Upper lobe of left lung (tissue), 6 donors: ENCODE results near the gene FTO. TPM values are rescaled to one million over a fixed set of nuclear protein-coding genes. Genes with fewer than 3 reads are reported as not detected.

Experiments
- ATAC-seq, 2 donors: fragments of 200-7000 bp; cut with Tn5 transposase; one replicate each; pipeline ENCODE4 v1.9.1; 2022; ENCODE audit warnings: mild to moderate bottlenecking in 2 of 2, moderate library complexity in 2 of 2; ENCODE audit not compliant: low FRiP score in 2 of 2
- DNase-seq, 2 donors: peaks; one replicate each; pipeline ENCODE4 v3.0.0-alpha.2; 2019 to 2020
- H3K27ac ChIP-seq, 4 donors: fragments of 200-600 bp; sonication (generic); one replicate each; pipeline ENCODE4 v1.5.1; 2016 to 2019
- H3K27me3 ChIP-seq, 4 donors: fragments of 200-600 bp; sonication (generic); one replicate each; pipeline ENCODE4 v1.5.1; 2017 to 2019
- H3K36me3 ChIP-seq, 4 donors: fragments of 200-600 bp; sonication (generic); one replicate each; pipeline ENCODE4 v1.5.1; 2016 to 2019
- H3K4me1 ChIP-seq, 4 donors: fragments of 200-600 bp; sonication (generic); one replicate each; pipeline ENCODE4 v1.5.1; 2018 to 2019
- H3K4me3 ChIP-seq, 4 donors: fragments of 200-600 bp; sonication (generic); one replicate each; pipeline ENCODE4 v1.5.1; 2017 to 2019; ENCODE audit warnings: mild to moderate bottlenecking in 2 of 4, moderate library complexity in 1 of 4
- H3K9me3 ChIP-seq, 4 donors: fragments of 200-600 bp; sonication (generic); one replicate each; pipeline ENCODE4 v1.5.1; 2018 to 2019
- EP300 ChIP-seq, 4 donors: sonication (generic); formaldehyde crosslinking; IDR thresholded peaks; one replicate each; pipeline ENCODE4 v1.5.1; 2017; ENCODE audit warnings: antibody characterized with exemption in 4 of 4, control low read depth in 2 of 4
- POLR2A ChIP-seq, 4 donors: fragments of 450-650 bp; IDR thresholded peaks; one replicate each; pipeline ENCODE4 v1.5.1; 2016 to 2017; ENCODE audit warnings: antibody characterized with exemption in 4 of 4, mild to moderate bottlenecking in 2 of 4
- POLR2AphosphoS5 ChIP-seq, 2 donors: sonication (generic); formaldehyde crosslinking; IDR thresholded peaks; one replicate each; pipeline ENCODE4 v1.5.1; 2017; ENCODE audit warnings: antibody characterized with exemption in 2 of 2
- WGBS, 2 donors: methylation state at CpG; one replicate each; pipeline ENCODE4 v1.1.5; 2017 to 2018; 5-methylcytosine and 5-hydroxymethylcytosine counted together
- total RNA-seq, 6 donors: library from RNA; depleted of rRNA in 4 of 6; stranded (reverse); fragments of >200 nt in 4 of 6; gene quantifications; one replicate each; pipeline versions ENCODE4 v1.1.0 to v1.2.1, GENCODE V29; 2016 to 2021
- TF ChIP-seq, protein P1 (sequence below), 6 experiments: fragments of 450-650 bp in 4 of 6; fragments of 200-600 bp in 2 of 6; sonication (generic) in 2 of 6; IDR thresholded peaks; one replicate each; pipeline ENCODE4 v1.5.1; 2016 to 2019; ENCODE audit warnings: antibody characterized with exemption in 6 of 6
- donor health status: DM: no; HTN: no; CAD: no; lungs with moderate emphysema.
- donor health status: DM: no; HTN: yes; CAD: no; lungs with severe emphysema.

Gene FTO
- total RNA-seq, 6 donors from 2014 or later, result 62.9 to 114 (median 75.4) TPM

DNA sequence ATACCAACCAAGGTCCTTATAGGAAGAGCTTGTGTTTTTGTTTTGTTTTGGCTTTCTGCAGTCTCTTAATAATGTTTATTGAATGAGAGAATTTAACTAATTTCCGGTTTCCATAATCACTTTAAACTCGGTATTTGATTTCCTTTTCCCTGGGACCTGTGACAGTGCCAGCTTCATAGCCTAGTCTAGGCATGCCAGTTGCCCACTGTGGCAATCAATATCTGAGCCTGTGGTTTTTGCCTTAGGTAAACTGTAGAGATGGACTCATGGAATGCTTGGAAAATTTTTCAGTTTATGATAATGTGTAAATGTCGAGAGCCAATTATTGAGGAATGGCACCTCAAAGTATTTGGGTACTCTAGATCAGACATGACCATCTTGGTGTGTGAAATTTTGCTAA, 78.2 kb downstream of the FTO start:
- no peaks in the 10 kb centered on the region for H3K9me3 ChIP-seq
- WGBS, 2 donors, result 83 to 91% methylated on average over 3 of the region's 3 CpGs
- TF ChIP-seq, protein P1, sequence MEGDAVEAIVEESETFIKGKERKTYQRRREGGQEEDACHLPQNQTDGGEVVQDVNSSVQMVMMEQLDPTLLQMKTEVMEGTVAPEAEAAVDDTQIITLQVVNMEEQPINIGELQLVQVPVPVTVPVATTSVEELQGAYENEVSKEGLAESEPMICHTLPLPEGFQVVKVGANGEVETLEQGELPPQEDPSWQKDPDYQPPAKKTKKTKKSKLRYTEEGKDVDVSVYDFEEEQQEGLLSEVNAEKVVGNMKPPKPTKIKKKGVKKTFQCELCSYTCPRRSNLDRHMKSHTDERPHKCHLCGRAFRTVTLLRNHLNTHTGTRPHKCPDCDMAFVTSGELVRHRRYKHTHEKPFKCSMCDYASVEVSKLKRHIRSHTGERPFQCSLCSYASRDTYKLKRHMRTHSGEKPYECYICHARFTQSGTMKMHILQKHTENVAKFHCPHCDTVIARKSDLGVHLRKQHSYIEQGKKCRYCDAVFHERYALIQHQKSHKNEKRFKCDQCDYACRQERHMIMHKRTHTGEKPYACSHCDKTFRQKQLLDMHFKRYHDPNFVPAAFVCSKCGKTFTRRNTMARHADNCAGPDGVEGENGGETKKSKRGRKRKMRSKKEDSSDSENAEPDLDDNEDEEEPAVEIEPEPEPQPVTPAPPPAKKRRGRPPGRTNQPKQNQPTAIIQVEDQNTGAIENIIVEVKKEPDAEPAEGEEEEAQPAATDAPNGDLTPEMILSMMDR (IDR thresholded peaks at IDR 0.05), result no peak
- TF ChIP-seq POLR2A (IDR thresholded peaks at IDR 0.05), result no peak
- TF ChIP-seq POLR2AphosphoS5 (IDR thresholded peaks at IDR 0.05), result no peak
- no peak for TF ChIP-seq EP300 (IDR thresholded peaks at IDR 0.05)
- no peak overlapping the region for H3K27ac ChIP-seq
- ATAC-seq (no peak), DNase-seq (no peak)
- peaks cover 26 to 39% (median 27%) of the 10 kb centered on the region in 4 donors for H3K4me1 ChIP-seq
- no peaks in the 10 kb centered on the region for H3K36me3 ChIP-seq
- no peak overlapping the region for H3K4me3 ChIP-seq
- no peaks in the 10 kb centered on the region for H3K27me3 ChIP-seq

DNA sequence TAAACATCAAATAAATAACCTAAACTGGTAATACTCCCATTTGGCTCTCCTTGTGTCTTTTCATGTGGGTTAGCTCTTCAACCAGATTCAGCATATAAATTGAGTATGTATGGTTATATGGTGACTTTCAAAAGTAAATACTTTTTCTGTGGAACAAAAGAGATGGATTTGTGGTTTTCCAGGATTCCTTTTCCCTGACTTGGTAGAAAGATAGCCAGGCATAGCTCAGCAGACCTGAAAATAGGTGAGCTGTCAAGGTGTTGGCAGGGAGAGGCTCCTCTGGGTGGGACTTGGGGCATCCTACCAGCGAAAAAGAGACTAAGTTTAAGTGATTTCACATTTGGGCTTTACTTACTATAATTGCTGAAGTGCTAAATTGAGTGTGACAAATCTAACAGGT, 80.3 kb downstream of the FTO start:
- no peak for ATAC-seq
- H3K27ac ChIP-seq, result no peak overlapping the region
- no peak for TF ChIP-seq POLR2A (IDR thresholded peaks at IDR 0.05)
- TF ChIP-seq, protein P1 (IDR thresholded peaks at IDR 0.05), result no peak
- no peak for TF ChIP-seq EP300 (IDR thresholded peaks at IDR 0.05)
- no peaks in the 10 kb centered on the region for H3K9me3 ChIP-seq
- H3K36me3 ChIP-seq, result no peaks in the 10 kb centered on the region
- no peak overlapping the region for H3K4me3 ChIP-seq
- no peaks in the 10 kb centered on the region for H3K27me3 ChIP-seq
- DNase-seq, result no peak
- peaks cover 22 to 27% (median 25%) of the 10 kb centered on the region in 4 donors for H3K4me1 ChIP-seq
- WGBS, 2 donors, result 83 to 97% methylated on average over 1 of the region's 1 CpG

DNA sequence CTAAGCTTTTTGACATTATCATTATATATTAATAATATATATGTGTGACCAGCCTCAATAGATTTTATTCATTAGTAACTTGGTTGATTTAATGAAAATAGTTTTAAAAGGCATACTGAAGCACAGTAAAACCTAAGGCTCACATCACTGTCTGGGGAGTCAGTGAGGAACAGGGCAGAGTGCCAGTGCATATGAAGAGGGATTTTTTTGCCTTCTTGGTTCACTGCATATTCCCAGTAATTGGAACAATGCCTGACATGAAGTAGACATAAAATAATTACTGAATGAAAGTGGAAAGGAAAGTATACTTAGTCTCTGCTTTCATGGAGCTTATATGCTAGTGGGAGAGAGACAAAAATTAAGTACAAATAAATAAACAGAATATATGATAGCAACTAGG, 81.1 kb downstream of the FTO start:
- Histone ChIP-seq H3K27ac (no peak overlapping the region), H3K4me1 (peaks cover 17 to 20% (median 19%) of the 10 kb centered on the region in 4 donors), H3K27me3 (no peaks in the 10 kb centered on the region), H3K4me3 (no peak overlapping the region), H3K36me3 (no peaks in the 10 kb centered on the region), H3K9me3 (no peaks in the 10 kb centered on the region)
- DNase-seq, result no peak
- TF ChIP-seq POLR2A (IDR thresholded peaks at IDR 0.05) (no peak), POLR2AphosphoS5 (IDR thresholded peaks at IDR 0.05) (no peak), EP300 (IDR thresholded peaks at IDR 0.05) (no peak)
- TF ChIP-seq, protein P1 (IDR thresholded peaks at IDR 0.05), result no peak
- ATAC-seq, result no peak

DNA sequence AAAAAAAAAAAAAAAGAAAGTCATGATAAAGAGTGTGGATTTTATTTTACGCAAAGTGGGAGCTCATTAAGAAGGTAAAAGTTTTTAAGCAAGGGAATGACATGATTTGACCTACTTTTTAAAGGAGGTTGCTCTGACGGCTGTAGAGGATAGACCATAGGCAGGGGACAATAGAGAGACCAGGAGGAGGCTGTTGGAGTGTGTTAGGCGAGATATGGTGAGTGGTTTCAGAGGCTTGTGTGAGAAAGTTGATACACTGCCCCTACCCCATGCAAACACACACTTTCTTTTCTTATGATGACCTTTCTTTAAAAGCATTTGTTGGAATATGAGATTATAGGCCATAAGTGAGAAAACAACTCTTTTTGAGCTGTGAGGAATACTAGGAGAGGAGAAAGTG, 82.0 kb downstream of the FTO start:
- TF ChIP-seq EP300 (IDR thresholded peaks at IDR 0.05), result no peak
- TF ChIP-seq, protein P1 (IDR thresholded peaks at IDR 0.05), result no peak
- TF ChIP-seq POLR2A (IDR thresholded peaks at IDR 0.05), result no peak
- no peak for TF ChIP-seq POLR2AphosphoS5 (IDR thresholded peaks at IDR 0.05)
- WGBS, 2 donors, result 68 to 72% methylated on average over 3 of the region's 3 CpGs
- H3K9me3 ChIP-seq, result no peaks in the 10 kb centered on the region
- H3K27me3 ChIP-seq, result no peaks in the 10 kb centered on the region
- no peak overlapping the region for H3K4me3 ChIP-seq
- H3K36me3 ChIP-seq, result no peaks in the 10 kb centered on the region
- ATAC-seq, result no peak
- no peak overlapping the region for H3K27ac ChIP-seq
- no peak for DNase-seq
- H3K4me1 ChIP-seq, result peaks cover 11 to 16% (median 14%) of the 10 kb centered on the region in 4 donors

DNA sequence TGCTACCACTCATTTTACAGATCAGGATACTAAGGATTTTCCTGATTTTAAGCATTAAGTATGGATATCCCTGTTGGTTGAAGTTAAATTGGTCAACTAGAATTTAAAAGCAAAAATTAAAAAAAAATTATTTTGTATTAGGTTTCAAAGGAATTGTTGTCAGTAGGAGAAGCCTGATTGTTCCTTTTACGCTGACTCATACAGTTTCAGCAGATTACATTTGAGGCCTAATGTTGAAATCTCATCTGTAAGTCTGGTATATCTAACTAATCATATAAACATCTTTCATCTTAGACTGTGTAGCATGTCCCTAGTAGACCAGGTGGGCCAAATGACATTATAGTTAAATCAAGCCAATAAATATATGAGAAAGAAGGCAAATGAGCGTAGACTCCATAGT, 83.5 kb downstream of the FTO start:
- Histone ChIP-seq H3K36me3 (no peaks in the 10 kb centered on the region), H3K27me3 (no peaks in the 10 kb centered on the region), H3K4me3 (no peak overlapping the region), H3K27ac (no peak overlapping the region), H3K9me3 (no peaks in the 10 kb centered on the region), H3K4me1 (peaks cover 3 to 9% (median 7%) of the 10 kb centered on the region in 4 donors)
- ATAC-seq, result no peak
- 97 to 99% methylated on average over 2 of the region's 2 CpGs for WGBS, 2 donors
- DNase-seq, result no peak
- TF ChIP-seq POLR2A (IDR thresholded peaks at IDR 0.05), result no peak
- TF ChIP-seq POLR2AphosphoS5 (IDR thresholded peaks at IDR 0.05), result no peak
- TF ChIP-seq, protein P1 (IDR thresholded peaks at IDR 0.05), result no peak
- TF ChIP-seq EP300 (IDR thresholded peaks at IDR 0.05), result no peak
